ENCODE results near the gene PRCC. TPM values are rescaled to one million over a fixed set of nuclear protein-coding genes. Genes with fewer than 3 reads are reported as not detected.

Gene PRCC
- total and polyA plus RNA-seq, 2 of the 4 experiments (the other 2 are of a cell fraction) = 10.6 to 59.6 TPM

GRCh38 chr1:156840186-156840897 lies 73.0 kb downstream of the PRCC start:
- no peak overlapping the region for H3K4me2 ChIP-seq (ENCODE audit: low read depth, low read length)
- no peak overlapping the region for H4K5ac ChIP-seq (ENCODE audit: low read depth, low read length)
- H3K9me1 ChIP-seq (ENCODE audit: insufficient read depth, low read length) = no peaks in the 10 kb centered on the region
- H3K4ac ChIP-seq (ENCODE audit: low read depth, low read length) = no peak overlapping the region
- no peak overlapping the region for H2AK5ac ChIP-seq (ENCODE audit: low read depth, low read length)
- no CpG with 5 or more reads among the region's 8 CpGs for WGBS, 2 experiments (ENCODE audit: extremely low coverage in 2 of 2, insufficient read length in 1 of 2)
- no peak overlapping the region for H3K4me3 ChIP-seq (ENCODE audit: insufficient read depth, low read depth, low read length)
- no peaks in the 10 kb centered on the region; the same call in 1 of the 2 replicates for H3K4me1 ChIP-seq (ENCODE audit: control insufficient read depth, insufficient read depth, low read length)
- H2AFZ ChIP-seq (replicated peaks; ENCODE audit: low read length, poor library complexity) = no peak overlapping the region
- no peak overlapping the region for H2BK15ac ChIP-seq (ENCODE audit: low read depth, low read length)
- no peak overlapping the region for H2BK120ac ChIP-seq (ENCODE audit: low read depth, low read length)
- dilution Hi-C loops (cut with HindIII; ENCODE audit: low sequenced_read_pairs, unreplicated experiment) = no loop called here
- H2BK5ac ChIP-seq (ENCODE audit: low read depth, low read length, poor library complexity, severe bottlenecking) = no peak overlapping the region
- H3K14ac ChIP-seq (replicated peaks; ENCODE audit: low read depth, low read length) = no peak overlapping the region
- no peaks in the 10 kb centered on the region; the same call in none of the 2 replicates for H4K20me1 ChIP-seq (ENCODE audit: insufficient read depth, low read length)
- intact Hi-C loops (cut with micrococcal nuclease) = no loop called here
- H4K8ac ChIP-seq (ENCODE audit: low read depth in 2 of 2, low read length in 2 of 2) = no peak overlapping the region
- H4K91ac ChIP-seq (ENCODE audit: insufficient read depth, low read depth, low read length) = no peak overlapping the region
- DNase-seq = no peak
- no peak overlapping the region for H2AK9ac ChIP-seq (replicated peaks; ENCODE audit: low read depth, low read length, poor library complexity)
- CTCF ChIA-PET = interaction anchor here (1.3 kb wide), 1 partner anchor 19 kb away, joined by 4 read pairs; no protein-coding TSS in a partner anchor
- no peak overlapping the region for H3K27ac ChIP-seq (ENCODE audit: insufficient read depth, low read length)
- ATAC-seq (ENCODE audit: low read depth) = no peak
- no TSS peak for BruUV-seq (replicated peaks)
- H3K18ac ChIP-seq (ENCODE audit: low read depth, low read length) = no peak overlapping the region
- H2BK20ac ChIP-seq (ENCODE audit: low read depth, low read length) = no peak overlapping the region
- H3K27me3 ChIP-seq (ENCODE audit: control insufficient read depth, insufficient read depth, low read length) = peaks cover 83% of the 10 kb centered on the region
- no peak overlapping the region for H3K56ac ChIP-seq (ENCODE audit: extremely low read depth, insufficient read depth, low read length)
- H3K9ac ChIP-seq (ENCODE audit: low read depth, low read length) = no peak overlapping the region
- TF ChIP-seq ELK1 (IDR thresholded peaks at IDR 0.05; ENCODE audit: borderline replicate concordance, low read depth, low read length) (no peak), FOS (IDR thresholded peaks at IDR 0.05; ENCODE audit: low read depth, low read length) (no peak), POLR2A (IDR thresholded peaks at IDR 0.05; ENCODE audit: low read depth, low read length) (no peak), CHD1 (IDR thresholded peaks at IDR 0.05; ENCODE audit: low read depth, low read length) (no peak), RFX5 (IDR thresholded peaks at IDR 0.05; ENCODE audit: low read depth, low read length) (no peak), RAD21 (IDR thresholded peaks at IDR 0.05; ENCODE audit: low read length) (no peak)
- H3K9me3 ChIP-seq (ENCODE audit: control insufficient read depth, insufficient read depth, low read length) = no peaks in the 10 kb centered on the region; the same call in 1 of the 2 replicates
- in situ Hi-C loops (cut with MboI; ENCODE audit: low sequenced_read_pairs) = no loop called here
- POLR2A ChIA-PET (ENCODE audit: unreplicated experiment) = no interaction called here
- no peaks in the 10 kb centered on the region for H3K79me1 ChIP-seq (ENCODE audit: low read depth in 1 of 2, low read length in 2 of 2)
- H3K23ac ChIP-seq (ENCODE audit: low read depth, low read length) = no peak overlapping the region
- H3K36me3 ChIP-seq (ENCODE audit: control insufficient read depth, insufficient read depth, low read length) = no peaks in the 10 kb centered on the region

All from IMR-90 (cell line).